HG03064 (cell line): ENCODE data around the gene DGKI.

ENCODE experiments used
- ATAC-seq: cut with Tn5 transposase; IDR thresholded peaks from one replicate; pipeline ENCODE4 v1.9.1; 2021; ENCODE audit warnings: low read depth; ENCODE audit not compliant: unreplicated experiment

DGKI gene

DNA sequence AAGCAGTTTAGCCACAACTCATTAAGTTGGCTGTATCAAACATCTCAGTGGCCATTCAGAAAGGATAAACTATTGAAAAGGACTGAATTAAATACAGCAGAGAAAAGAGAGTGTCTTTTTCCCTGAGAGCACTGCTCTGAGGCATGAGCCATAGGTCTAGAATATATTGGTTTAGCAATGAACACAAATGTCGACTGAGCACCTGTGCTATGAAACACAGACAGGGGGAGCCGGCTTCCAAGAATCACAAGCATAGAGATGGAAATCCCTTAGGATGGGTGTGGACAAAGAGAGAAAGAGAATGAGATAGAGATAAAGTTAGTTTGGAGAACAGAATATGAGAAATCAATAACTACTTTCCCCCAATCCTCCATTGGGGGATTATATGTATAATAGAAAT is 54.8 kb downstream of the DGKI start:
- ATAC-seq, result no peak

DNA sequence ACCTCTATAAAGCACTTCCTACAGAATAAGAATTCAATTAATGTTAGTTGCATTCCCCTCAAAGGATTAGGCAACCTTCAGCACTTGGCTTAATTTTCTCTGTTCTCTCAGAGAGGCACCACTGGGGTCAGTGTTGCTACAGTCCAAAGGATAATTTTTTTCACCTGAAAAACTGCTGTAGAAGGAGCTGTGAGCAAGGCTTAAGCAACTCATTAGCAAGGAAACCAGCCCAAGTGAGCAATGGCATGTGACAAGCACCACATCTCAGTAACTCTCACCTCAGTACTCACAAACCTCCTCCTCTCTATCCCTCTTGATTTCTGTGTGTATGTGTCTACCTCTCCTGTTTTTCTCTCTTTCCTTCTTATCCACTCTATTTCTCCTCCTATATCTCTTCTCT is 55.9 kb downstream of the DGKI start:
- ATAC-seq, result no peak

DNA sequence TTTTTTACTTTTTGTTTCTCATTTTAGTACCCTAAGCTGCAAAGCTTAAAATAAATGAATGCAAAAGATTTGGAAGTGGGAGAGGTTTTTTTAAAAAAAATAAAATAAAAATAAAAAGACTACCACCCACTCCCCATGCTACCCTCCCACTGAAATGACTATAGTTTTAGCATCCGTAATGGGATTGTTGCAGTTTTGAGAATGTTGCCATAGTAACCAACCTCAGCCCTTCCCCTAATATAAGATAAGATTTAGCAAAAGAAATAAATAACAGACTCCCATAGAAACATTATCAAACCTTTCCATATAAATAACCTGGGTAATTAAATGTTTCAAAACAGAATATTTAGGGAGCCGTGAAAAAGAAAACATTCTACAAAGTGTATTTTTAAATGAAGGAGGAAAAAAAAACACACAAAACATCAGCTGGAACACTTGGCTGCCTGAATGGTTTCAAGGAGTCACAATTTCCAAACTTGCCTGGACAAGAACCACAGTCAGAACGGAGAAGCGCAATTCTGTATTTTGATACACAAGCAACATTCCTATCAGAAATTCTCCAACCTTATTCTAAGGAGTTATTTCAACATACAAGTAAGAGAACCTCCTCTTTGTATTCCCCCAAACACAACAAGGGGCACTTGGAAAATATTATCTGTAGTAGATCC is 57.4 kb downstream of the DGKI start:
- ATAC-seq, result no peak

DNA sequence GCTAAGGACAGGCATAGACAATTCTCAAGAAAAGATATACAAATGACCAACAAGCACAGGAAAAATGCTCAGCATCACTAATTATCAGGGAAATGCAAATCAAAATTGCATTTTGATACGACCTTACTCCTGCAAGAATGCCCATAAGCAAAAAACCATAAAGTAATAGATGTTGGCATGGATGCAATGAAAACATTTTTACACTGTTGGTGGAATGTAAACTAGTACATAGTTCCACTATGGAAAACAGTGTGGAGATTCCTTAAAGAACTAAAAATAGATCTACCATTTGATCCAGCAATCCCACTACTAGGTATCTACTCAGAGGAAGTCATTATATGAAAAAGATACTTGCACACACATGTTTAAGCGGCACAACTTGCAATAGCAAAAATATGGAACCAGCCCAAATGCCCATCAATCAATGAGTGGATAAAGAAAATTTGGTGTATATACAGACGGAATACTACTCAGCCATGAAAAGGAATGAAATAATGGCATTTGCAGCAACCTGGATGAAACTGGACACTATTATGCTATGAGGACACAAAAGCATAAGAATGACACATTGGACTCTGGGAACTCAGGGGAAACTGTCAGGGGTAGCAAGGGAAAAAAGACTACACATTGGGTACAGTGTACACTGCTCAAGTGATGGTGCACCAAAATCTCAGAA is 59.3 kb downstream of the DGKI start:
- ATAC-seq, result no peak

GRCh38 chr7:137778511-137778910 is 68.3 kb downstream of the DGKI start:
- no peak for ATAC-seq

DNA sequence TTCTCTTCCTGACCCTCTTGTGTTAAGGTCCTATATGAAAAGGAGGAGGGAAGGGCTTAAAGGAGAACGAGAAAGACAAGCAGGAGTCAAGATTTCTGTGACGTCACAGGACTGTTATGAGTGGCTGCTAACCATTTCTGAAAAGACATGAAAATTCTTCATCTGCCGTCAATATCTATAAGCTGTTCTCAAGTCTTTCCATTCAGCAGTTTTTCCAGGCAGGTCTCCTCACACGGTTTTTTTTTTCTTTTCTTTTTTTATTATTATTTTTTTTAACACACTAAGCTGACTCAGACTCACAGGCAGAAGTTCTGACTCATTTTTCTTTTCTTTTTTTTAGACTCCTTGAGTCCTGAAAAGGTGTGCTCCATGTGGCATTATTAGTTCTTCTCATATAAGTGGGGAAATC is 72.0 kb downstream of the DGKI start:
- no peak for ATAC-seq

GRCh38 chr7:137772748-137773147 is 74.0 kb downstream of the DGKI start:
- ATAC-seq, result no peak

DNA sequence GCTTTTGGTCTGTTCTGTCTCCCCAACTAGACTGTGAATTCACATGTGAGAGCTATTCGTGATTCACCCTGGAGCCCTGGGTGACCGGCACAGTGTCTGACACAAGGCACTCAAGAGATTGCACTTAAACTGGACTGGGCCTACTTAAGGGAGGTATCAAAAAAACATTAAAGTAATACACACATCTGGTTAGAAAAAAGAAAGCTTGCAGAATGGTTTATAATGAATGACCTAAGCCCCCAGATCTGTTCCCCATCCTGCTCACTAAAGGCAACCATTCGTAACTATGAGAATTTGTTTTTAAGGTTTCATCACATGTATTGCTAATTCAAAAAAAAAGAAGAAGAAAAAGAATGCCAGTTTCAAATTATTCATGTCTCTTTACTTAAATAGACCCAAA is 74.5 kb downstream of the DGKI start:
- no peak for ATAC-seq

- no peak for ATAC-seq
Observed at GRCh38 chr7:137771679-137772078, 75.1 kb downstream of the DGKI start.

DNA sequence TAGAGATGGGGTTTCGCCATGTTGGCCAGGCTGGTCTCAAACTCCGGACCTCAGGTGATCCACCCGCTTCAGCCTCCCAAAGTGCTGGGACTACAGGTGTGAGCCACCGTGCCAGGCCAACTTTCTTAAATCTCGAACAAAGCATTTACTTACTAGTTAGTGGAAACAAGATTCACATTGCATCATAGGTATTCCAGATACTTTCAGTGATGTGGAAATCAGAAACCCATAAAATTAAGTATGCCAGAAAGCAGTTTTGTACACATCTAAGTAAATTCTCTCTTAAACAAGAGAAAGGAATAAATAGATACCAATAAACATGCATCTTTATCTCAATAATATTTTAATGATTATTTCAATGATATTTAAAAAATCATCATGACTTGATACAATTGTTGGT is 75.5 kb downstream of the DGKI start:
- ATAC-seq, result no peak

DNA sequence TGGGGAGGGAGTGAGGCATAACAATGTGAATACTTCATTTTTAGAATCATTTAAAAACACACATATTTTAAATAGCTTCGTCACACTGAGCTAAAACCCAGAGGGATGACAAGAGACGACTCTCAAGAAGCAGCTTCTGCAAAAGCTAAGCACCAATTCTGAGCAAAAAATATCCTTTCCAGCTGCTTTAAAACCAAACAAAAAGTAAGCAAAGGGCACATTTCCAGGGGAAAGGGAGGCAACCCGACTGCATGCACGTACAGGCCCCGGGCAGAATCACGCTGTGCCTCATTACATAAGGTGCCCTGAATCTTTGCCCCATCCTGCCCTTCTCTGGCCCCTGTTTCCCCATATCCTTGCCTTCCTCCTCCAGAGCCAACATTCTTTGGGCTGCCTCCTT is 78.4 kb downstream of the DGKI start:
- ATAC-seq, result no peak

GRCh38 chr7:137762334-137762733 is 84.4 kb downstream of the DGKI start:
- no peak for ATAC-seq

DNA sequence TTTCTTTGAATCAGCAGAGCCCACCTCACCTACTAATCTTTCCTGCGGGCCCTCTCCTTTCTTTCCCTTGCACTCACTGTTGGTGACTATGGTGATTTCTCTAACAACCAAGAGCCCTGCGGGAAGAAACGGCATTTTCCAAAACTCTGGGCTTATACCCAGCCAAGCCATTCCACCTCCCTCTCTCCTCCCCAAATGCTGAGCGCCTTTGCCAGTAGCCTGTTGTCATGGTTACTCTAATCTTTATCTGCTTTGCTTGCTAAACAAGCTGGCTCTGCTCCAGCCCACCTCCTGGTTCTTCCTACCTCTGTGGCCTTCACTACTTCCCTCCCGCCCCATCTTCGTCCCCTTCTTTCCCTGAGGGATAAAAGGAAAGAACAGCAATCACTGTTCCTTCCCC is 86.7 kb downstream of the DGKI start:
- no peak for ATAC-seq

- ATAC-seq, result no peak
Observed at GRCh38 chr7:137757146-137757925, 89.4 kb downstream of the DGKI start.

DNA sequence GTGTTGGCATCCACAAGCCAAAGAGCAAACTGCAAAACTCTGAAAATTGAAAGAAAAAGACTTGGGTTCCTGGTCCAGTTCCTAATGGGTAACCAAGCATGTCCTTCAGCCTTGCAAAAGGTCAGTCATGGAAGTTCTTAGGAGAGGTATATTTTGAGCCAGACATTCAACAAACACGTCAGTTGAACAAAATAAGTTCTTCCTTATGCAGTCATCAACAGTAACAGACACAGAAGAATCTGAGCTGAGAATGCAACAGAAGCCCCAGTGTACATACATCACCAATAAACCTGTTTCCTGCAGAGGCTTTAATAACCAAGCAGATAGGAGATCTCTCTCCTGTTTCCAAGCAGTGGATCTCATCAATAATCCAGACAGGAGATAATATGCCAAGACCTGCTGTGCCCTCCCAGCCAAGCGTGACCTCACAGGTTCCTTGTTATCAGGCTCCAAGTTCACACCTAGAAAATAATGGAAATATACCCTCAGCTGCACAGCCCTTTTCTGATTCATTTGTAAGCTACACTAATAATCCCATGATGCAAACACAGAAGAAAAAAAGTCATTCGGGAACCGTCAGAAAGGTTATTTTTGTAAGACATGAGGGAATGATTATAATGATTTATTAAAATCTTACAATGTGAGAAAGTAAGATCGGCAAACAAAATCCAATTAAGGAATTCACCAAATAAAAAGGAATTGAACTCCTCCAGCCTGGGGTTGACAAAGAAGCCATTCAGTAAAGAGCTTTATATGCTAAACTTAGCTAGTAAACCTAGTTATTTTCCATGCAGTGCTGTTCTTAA is 90.7 kb downstream of the DGKI start:
- ATAC-seq, result no peak

DNA sequence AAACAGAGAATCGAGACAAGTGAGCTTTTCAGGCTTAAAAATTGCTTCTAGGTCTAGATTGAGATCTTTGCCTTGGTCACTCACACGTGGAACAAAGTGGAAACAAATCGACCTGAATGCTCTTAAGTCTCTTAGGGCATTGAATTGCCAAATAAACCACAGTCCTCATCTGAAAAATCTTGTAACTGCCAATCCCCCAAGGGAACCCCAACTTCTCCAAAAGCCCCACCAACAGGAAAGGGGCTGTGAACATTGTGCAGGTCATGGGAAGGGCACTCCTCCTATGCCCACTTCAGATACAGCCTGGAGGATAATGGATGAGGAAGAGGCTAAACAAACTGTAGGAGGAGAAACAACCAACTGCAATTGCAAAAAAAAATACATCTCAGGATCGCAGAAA is 91.3 kb downstream of the DGKI start:
- ATAC-seq, result no peak

GRCh38 chr7:137753948-137754851 is 92.6 kb downstream of the DGKI start:
- ATAC-seq, result no peak

DNA sequence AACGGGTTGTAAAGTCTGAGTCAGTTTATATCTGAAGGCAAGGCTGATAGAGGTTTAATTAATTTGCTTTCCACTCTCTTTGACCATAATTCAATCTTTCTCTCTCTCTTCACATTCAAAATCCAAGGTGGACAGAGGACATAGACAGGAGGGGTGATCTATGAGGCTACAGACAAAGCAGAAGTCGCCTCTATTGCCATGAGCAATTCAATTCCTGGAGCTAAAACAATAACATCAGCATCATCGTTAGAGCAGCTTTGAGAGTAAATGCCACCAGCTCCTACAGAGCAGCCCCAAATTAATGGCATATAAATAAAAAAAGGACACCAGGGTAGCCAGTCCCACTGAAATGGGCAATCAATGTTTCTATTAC is 93.2 kb downstream of the DGKI start:
- ATAC-seq, result no peak

DNA sequence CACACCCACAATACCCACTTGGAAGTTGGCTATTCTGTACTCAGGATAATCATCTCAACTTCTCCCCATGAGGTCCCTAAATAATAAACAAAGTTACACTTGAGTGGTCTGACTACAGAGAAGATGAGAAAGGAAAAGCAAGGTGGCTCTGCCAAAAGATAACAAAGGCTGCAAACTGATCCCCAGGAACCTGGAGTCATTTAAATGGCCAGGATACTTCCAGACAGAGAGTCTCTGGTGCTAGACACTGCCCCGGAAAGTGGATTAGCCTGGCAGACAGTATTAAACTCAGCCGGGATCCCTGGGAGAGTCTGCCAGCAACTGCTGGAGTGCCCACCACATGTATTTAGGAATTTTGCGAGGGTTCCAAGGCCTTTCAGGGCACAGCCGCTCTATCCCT is 93.7 kb downstream of the DGKI start:
- ATAC-seq, result no peak
